HCT116 (cell line): ENCODE data around the gene SPDYE3. TPM values are rescaled to one million over a fixed set of nuclear protein-coding genes. Genes with fewer than 3 reads are reported as not detected.

Source experiments
- ATAC-seq: fragments of 200-7000 bp; cut with Tn5 transposase; 2 replicates; pipeline ENCODE4 v1.9.1; 2020; ENCODE audit warnings: mild to moderate bottlenecking, moderate library complexity
- BruUV-seq: library from RNA; stranded (reverse); fragments of 400-500 nt; replicated peaks from 2 replicates; lab custom pipeline; 2021; lab: Mats Ljungman, UMichigan
- CTCF ChIA-PET: fragments of 300-600 bp; sonication (Branson Sonifier 250); formaldehyde crosslinking; loops from one replicate; lab custom pipeline; 2021; ENCODE audit warnings: antibody characterized with exemption; lab: Charles Lee
- POLR2A ChIA-PET: fragments of 300-600, 350-600 bp; sonication (Branson Sonifier 250); formaldehyde crosslinking; loops from one replicate; lab custom pipeline; 2021; ENCODE audit warnings: antibody characterized with exemption; lab: Charles Lee
- RAD21 ChIA-PET, 2 experiments: fragments of 300-600 bp; sonication (Branson Sonifier 250); formaldehyde crosslinking; loops; one replicate each; lab custom pipeline; 2023; ENCODE audit warnings: low total read pairs in 2 of 2; ENCODE audit not compliant: uncharacterized antibody in 2 of 2, unreplicated experiment in 2 of 2, low non-redundant PET in 1 of 2; lab: Charles Lee
- DNase-seq: peaks from one replicate; pipeline ENCODE4 v3.0.0-alpha.2; 2010; ENCODE audit warnings: low read depth, low spot score
- H2AFZ ChIP-seq: fragments of 200-600 bp; shearing (Covaris generic), sonication (generic); 2 replicates; pipeline ENCODE4 v1.6.1; 2017; ENCODE audit warnings: low read depth, mixed run types, mixed read lengths, antibody characterized with exemption, low read length; ENCODE audit not compliant: poor library complexity, severe bottlenecking
- H3K27ac ChIP-seq: 2 replicates; pipeline ENCODE4 v1.5.1; 2012; ENCODE audit warnings: low read depth, low read length
- H3K27me3 ChIP-seq: fragments of 200-600 bp; sonication (generic); 2 replicates; pipeline ENCODE4 v1.6.1; 2016; ENCODE audit warnings: mixed run types, low read length, mixed read lengths; ENCODE audit not compliant: insufficient read depth
- H3K36me3 ChIP-seq, 2 experiments: fragments of 200-500 bp in 1 of 2; fragments of 200-600 bp in 1 of 2; sonication (Bioruptor generic) in 1 of 2; sonication (generic) in 1 of 2; 2 replicates each; pipeline versions ENCODE4 v1.5.1 to v1.6.1; 2014 to 2016; ENCODE audit warnings: low read length in 2 of 2, inconsistent platforms in 1 of 2, mixed read lengths in 1 of 2, mixed run types in 1 of 2; ENCODE audit not compliant: insufficient read depth in 2 of 2, control insufficient read depth in 1 of 2
- H3K4me1 ChIP-seq, 2 experiments: fragments of 200-600 bp in 1 of 2; sonication (generic) in 1 of 2; 2 replicates each; pipeline versions ENCODE4 v1.5.1 to v1.6.1; 2012 to 2017; ENCODE audit warnings: low read length in 2 of 2, inconsistent platforms in 1 of 2, mild to moderate bottlenecking in 1 of 2, mixed read lengths in 1 of 2, mixed run types in 1 of 2, moderate library complexity in 1 of 2; ENCODE audit not compliant: insufficient read depth in 2 of 2, control insufficient read depth in 1 of 2
- H3K4me2 ChIP-seq: fragments of 200-600 bp; sonication (generic); 2 replicates; pipeline ENCODE4 v1.6.1; 2017; ENCODE audit warnings: mixed run types, low read length, mixed read lengths
- H3K4me3 ChIP-seq, 2 experiments: fragments of 200-600 bp in 1 of 2; sonication (generic) in 1 of 2; replicated peaks in 1 of 2; 2 replicates each; pipeline ENCODE4 v1.5.1; 2011 to 2016; ENCODE audit warnings: low read length in 2 of 2, control low read depth in 1 of 2, low read depth in 1 of 2, mild to moderate bottlenecking in 1 of 2, mixed read lengths in 1 of 2, mixed run types in 1 of 2
- H3K79me2 ChIP-seq: fragments of 200-600 bp; sonication (generic); 2 replicates; pipeline ENCODE4 v1.6.1; 2017; ENCODE audit warnings: mild to moderate bottlenecking, mixed run types, low read length, moderate library complexity, mixed read lengths; ENCODE audit not compliant: insufficient read depth
- H3K9ac ChIP-seq: fragments of 200-600 bp; sonication (generic); 2 replicates; pipeline ENCODE4 v1.6.1; 2016; ENCODE audit warnings: low read length, mixed read lengths
- H3K9me2 ChIP-seq: fragments of 200-600 bp; sonication (generic), shearing (Covaris generic); 2 replicates; pipeline ENCODE4 v1.6.1; 2017; ENCODE audit warnings: mixed run types, mild to moderate bottlenecking, moderate library complexity; ENCODE audit not compliant: insufficient read depth
- H3K9me3 ChIP-seq, 2 experiments: fragments of 200-500 bp in 1 of 2; fragments of 200-600 bp in 1 of 2; sonication (Bioruptor generic) in 1 of 2; sonication (generic) in 1 of 2; 2 replicates each; pipeline ENCODE4 v1.6.1; 2014 to 2017; ENCODE audit warnings: low read length in 2 of 2, mixed read lengths in 2 of 2, inconsistent platforms in 1 of 2, low read depth in 1 of 2, mild to moderate bottlenecking in 1 of 2, mixed run types in 1 of 2, moderate library complexity in 1 of 2; ENCODE audit not compliant: control insufficient read depth in 1 of 2, insufficient read depth in 1 of 2
- H4K20me1 ChIP-seq: fragments of 200-600 bp; sonication (generic), shearing (Covaris generic); 2 replicates; pipeline ENCODE4 v1.6.1; 2017; ENCODE audit warnings: mixed run types, mild to moderate bottlenecking, moderate library complexity; ENCODE audit not compliant: insufficient read depth
- EZH2 ChIP-seq: fragments of 200-600 bp; sonication (generic); IDR thresholded peaks from 2 replicates; pipeline ENCODE4 v1.6.1; 2017; ENCODE audit warnings: antibody characterized with exemption, mixed run types
- EZH2phosphoT487 ChIP-seq: fragments of 200-600 bp; IDR thresholded peaks from 2 replicates; pipeline ENCODE4 v1.6.1; 2018; ENCODE audit warnings: antibody characterized with exemption, borderline replicate concordance
- FOSL1 ChIP-seq: IDR thresholded peaks from 2 replicates; pipeline ENCODE4 v1.6.1; 2012; ENCODE audit warnings: low read depth
- RAD21 ChIP-seq: IDR thresholded peaks from 2 replicates; pipeline ENCODE4 v1.6.1; 2012; ENCODE audit warnings: low read depth, mild to moderate bottlenecking
- SIN3A ChIP-seq: IDR thresholded peaks from 2 replicates; pipeline ENCODE4 v1.6.1; 2012; ENCODE audit warnings: low read depth
- SRF ChIP-seq: IDR thresholded peaks from 2 replicates; pipeline ENCODE4 v1.6.1; 2012; ENCODE audit warnings: low read depth
- TCF7L2 ChIP-seq: IDR thresholded peaks from 2 replicates; pipeline ENCODE4 v1.7.0; 2011; ENCODE audit warnings: borderline replicate concordance, inconsistent platforms; ENCODE audit not compliant: insufficient read depth, insufficient read length; ENCODE audit errors: extremely low read depth
- YY1 ChIP-seq: IDR thresholded peaks from 2 replicates; pipeline ENCODE4 v1.6.1; 2011; ENCODE audit warnings: low read length, low read depth, moderate library complexity, mild to moderate bottlenecking; ENCODE audit not compliant: insufficient replicate concordance; ENCODE audit errors: extremely low read depth
- ZBTB33 ChIP-seq: IDR thresholded peaks from 2 replicates; pipeline ENCODE4 v1.6.1; 2011; ENCODE audit warnings: mild to moderate bottlenecking, low read length, moderate library complexity; ENCODE audit not compliant: insufficient replicate concordance; ENCODE audit errors: extremely low read depth
- ZFX ChIP-seq: fragments of 450-650 bp; IDR thresholded peaks from 2 replicates; pipeline ENCODE4 v1.6.1; 2017
- intact Hi-C: fragments of 100-400 bp; cut with micrococcal nuclease; formaldehyde crosslinking; loops from 2 replicates; pipeline ENCODE4 v1.10.0; 2022
- total RNA-seq: library from RNA; stranded (reverse); gene quantifications from one replicate; pipeline ENCODE4 v1.2.1, GENCODE V29; 2021; ENCODE audit not compliant: unreplicated experiment
- TF ChIP-seq, protein P1 (sequence below): IDR thresholded peaks from 2 replicates; pipeline ENCODE4 v1.6.1; 2012

SPDYE3 gene
- total RNA-seq, 1 experiment from 2014 or later, result not detected

GRCh38 chr7:100348805-100349204 lies 41.3 kb downstream of the SPDYE3 start:
- Histone ChIP-seq H3K9me3 (no peaks in the 10 kb centered on the region), H3K4me1 (peaks cover 4 to 11% of the 10 kb centered on the region in 2 experiments; a peak in 3 of 4 replicates), H3K9ac (no peak overlapping the region), H3K4me3 (no peak overlapping the region), H3K4me2 (no peak overlapping the region), H3K27me3 (no peaks in the 10 kb centered on the region), H3K36me3 (peaks cover 57 to 59% of the 10 kb centered on the region in 2 experiments), H3K27ac (no peak overlapping the region), H3K9me2 (no peaks in the 10 kb centered on the region), H4K20me1 (peaks cover 7% of the 10 kb centered on the region; the same call in 1 of the 2 replicates)
- CTCF ChIA-PET, result no interaction called here
- no TSS peak for BruUV-seq
- no peak for DNase-seq
- ATAC-seq, result no peak
- RAD21 ChIA-PET, result no interaction called here
- POLR2A ChIA-PET, result no interaction called here
- intact Hi-C loops, result no loop called here
- no peak for TF ChIP-seq SRF
- TF ChIP-seq, protein P1, sequence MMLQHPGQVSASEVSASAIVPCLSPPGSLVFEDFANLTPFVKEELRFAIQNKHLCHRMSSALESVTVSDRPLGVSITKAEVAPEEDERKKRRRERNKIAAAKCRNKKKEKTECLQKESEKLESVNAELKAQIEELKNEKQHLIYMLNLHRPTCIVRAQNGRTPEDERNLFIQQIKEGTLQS, result no peak
- no peak for TF ChIP-seq EZH2
- no peak for TF ChIP-seq RAD21
- TF ChIP-seq FOSL1, result no peak
- TF ChIP-seq ZBTB33, result no peak
- TF ChIP-seq TCF7L2, result no peak
- no peak for TF ChIP-seq SIN3A
- TF ChIP-seq EZH2phosphoT487, result no peak
- TF ChIP-seq ZFX, result no peak
- TF ChIP-seq YY1, result no peak
- TF ChIP-seq, all 23 proteins: peak for 0
- no peak overlapping the region for H2AFZ ChIP-seq
- peaks cover 46% of the 10 kb centered on the region for H3K79me2 ChIP-seq
